Loucy (cell line): ENCODE results near the gene BCL2.

ENCODE experiments used
- CTCF ChIP-seq: fragments of 200-600 bp; sonication (generic); conservative IDR thresholded peaks from 2 replicates; pipeline ENCODE4 v1.5.1; 2014; ENCODE audit warnings: mild to moderate bottlenecking, antibody characterized with exemption, low read length
- EZH2phosphoT487 ChIP-seq: fragments of 200-600 bp; IDR thresholded peaks from 2 replicates; pipeline ENCODE4 v1.6.1; 2018; ENCODE audit warnings: antibody characterized with exemption, mild to moderate bottlenecking, moderate library complexity, borderline replicate concordance

GRCh38 chr18:63264871-63265270 lies 54.7 kb downstream of the BCL2 start:
- TF ChIP-seq EZH2phosphoT487 = no peak
- TF ChIP-seq CTCF = no peak
